ENCODE data around the gene TARBP1.
A peak's percentile ranks its signal among the peaks of the same experiment; 100 is the strongest.

Gene TARBP1

GRCh38 chr1:234484991-234485739 is 6.2 kb upstream of the TARBP1 start:
- no peak for TF ChIP-seq POLR2A (IDR thresholded peaks at IDR 0.05; ENCODE audit: low read depth, low read length)
- FAIRE-seq (no peak), DNase-seq (ENCODE audit: insufficient read length, low spot score) (no peak)

- no peak for FAIRE-seq
- no peak for TF ChIP-seq POLR2A (IDR thresholded peaks at IDR 0.05; ENCODE audit: low read depth, low read length)
- DNase-seq (ENCODE audit: insufficient read length, low spot score), result no peak
Observed at GRCh38 chr1:234484218-234484617, 5.2 kb upstream of the TARBP1 start.

GRCh38 chr1:234481771-234482170 is 2.8 kb upstream of the TARBP1 start:
- no peak for TF ChIP-seq POLR2A (IDR thresholded peaks at IDR 0.05; ENCODE audit: low read depth, low read length)
- DNase-seq (ENCODE audit: insufficient read length, low spot score) (no peak), FAIRE-seq (no peak)

GRCh38 chr1:234479866-234480265 is 887 bp upstream of the TARBP1 start:
- DNase-seq (ENCODE audit: insufficient read length, low spot score), result no peak
- no peak for FAIRE-seq
- TF ChIP-seq POLR2A (IDR thresholded peaks at IDR 0.05; ENCODE audit: low read depth, low read length), result no peak

GRCh38 chr1:234479310-234479559 is 256 bp upstream of the TARBP1 start:
- FAIRE-seq (no peak), DNase-seq (ENCODE audit: insufficient read length, low spot score) (no peak)
- TF ChIP-seq POLR2A (IDR thresholded peaks at IDR 0.05; ENCODE audit: low read depth, low read length), result no peak

GRCh38 chr1:234478152-234478480 is 863 bp downstream of the TARBP1 start:
- DNase-seq (ENCODE audit: insufficient read length, low spot score) (peak; percentile 61), FAIRE-seq (no peak)

GRCh38 chr1:234477386-234478151 is 1.4 kb downstream of the TARBP1 start:
- no peak for DNase-seq (ENCODE audit: insufficient read length, low spot score)
- no peak for TF ChIP-seq POLR2A (IDR thresholded peaks at IDR 0.05; ENCODE audit: low read depth, low read length)
- FAIRE-seq, result no peak

More at GRCh38 chr1:234478152-234478480, 863 bp downstream of the TARBP1 start:
- TF ChIP-seq POLR2A (IDR thresholded peaks at IDR 0.05; ENCODE audit: low read depth, low read length), result peak; percentile 26; the same call in 1 of the 2 replicates

- FAIRE-seq (no peak), DNase-seq (ENCODE audit: insufficient read length, low spot score) (no peak)
- no peak for TF ChIP-seq POLR2A (IDR thresholded peaks at IDR 0.05; ENCODE audit: low read depth, low read length)
Observed at GRCh38 chr1:234476172-234476571, 2.8 kb downstream of the TARBP1 start.

- FAIRE-seq, result no peak
- DNase-seq (ENCODE audit: insufficient read length, low spot score), result no peak
- no peak for TF ChIP-seq POLR2A (IDR thresholded peaks at IDR 0.05; ENCODE audit: low read depth, low read length)
Observed at GRCh38 chr1:234475167-234475793, 3.7 kb downstream of the TARBP1 start.

GRCh38 chr1:234474375-234474774 is 4.6 kb downstream of the TARBP1 start:
- TF ChIP-seq POLR2A (IDR thresholded peaks at IDR 0.05; ENCODE audit: low read depth, low read length), result no peak
- FAIRE-seq (no peak), DNase-seq (ENCODE audit: insufficient read length, low spot score) (no peak)

GRCh38 chr1:234473118-234473517 is 5.9 kb downstream of the TARBP1 start:
- no peak for DNase-seq (ENCODE audit: insufficient read length, low spot score)
- TF ChIP-seq POLR2A (IDR thresholded peaks at IDR 0.05; ENCODE audit: low read depth, low read length), result no peak
- FAIRE-seq, result no peak

GRCh38 chr1:234469376-234469775 is 9.6 kb downstream of the TARBP1 start:
- no peak for FAIRE-seq
- TF ChIP-seq POLR2A (IDR thresholded peaks at IDR 0.05; ENCODE audit: low read depth, low read length), result no peak
- no peak for DNase-seq (ENCODE audit: insufficient read length, low spot score)

GRCh38 chr1:234468580-234468979 is 10.4 kb downstream of the TARBP1 start:
- FAIRE-seq (no peak), DNase-seq (ENCODE audit: insufficient read length, low spot score) (no peak)
- TF ChIP-seq POLR2A (IDR thresholded peaks at IDR 0.05; ENCODE audit: low read depth, low read length), result no peak

GRCh38 chr1:234467821-234468220 is 11.2 kb downstream of the TARBP1 start:
- FAIRE-seq (no peak), DNase-seq (ENCODE audit: insufficient read length, low spot score) (no peak)
- no peak for TF ChIP-seq POLR2A (IDR thresholded peaks at IDR 0.05; ENCODE audit: low read depth, low read length)

- no peak for TF ChIP-seq POLR2A (IDR thresholded peaks at IDR 0.05; ENCODE audit: low read depth, low read length)
- no peak for FAIRE-seq
Observed at GRCh38 chr1:234466945-234467344, 12.0 kb downstream of the TARBP1 start.

More at GRCh38 chr1:234466945-234467344, 12.0 kb downstream of the TARBP1 start:
- DNase-seq (ENCODE audit: insufficient read length, low spot score), result no peak
